Measurements from ENCODE around the gene SAA2.
"Not testable (repeated sequence)": the region's sequence is repeated elsewhere in the genome, so short reads cannot be mapped to it uniquely, and the experiment has no call there.

The SAA2 gene

GRCh38 chr11:18248561-18248960 is at the start of gene SAA2:
Gene SAA2, minus strand, starts transcription at chr11:18248668. Its CDS starts 657 bp downstream, at chr11:18248011.
- DNase-seq = no peak

DNA sequence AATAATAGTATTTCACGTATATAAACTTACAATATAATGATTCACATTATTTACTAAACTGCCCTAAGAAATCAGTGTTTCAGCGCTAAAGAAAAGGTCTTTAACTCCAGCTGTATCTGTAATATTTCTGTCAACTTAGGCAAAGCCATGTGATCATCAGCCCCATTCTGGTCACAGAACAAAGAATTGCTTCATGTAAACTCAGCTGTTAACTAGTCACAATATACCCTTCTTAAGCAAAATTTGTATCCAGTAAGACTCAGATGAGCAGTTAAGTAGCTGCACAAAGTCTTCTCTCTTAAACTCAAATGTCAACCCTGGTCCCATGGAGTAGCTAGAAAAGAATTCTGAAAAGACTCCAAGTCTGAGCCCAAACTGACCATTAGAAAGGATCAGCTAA is 46.8 kb upstream of the SAA2 start:
- DNase-seq = no peak

- DNase-seq = peak; percentile 60
These were observed 46.4 kb upstream of the SAA2 start for GRCh38 chr11:18294862-18295261.

DNA sequence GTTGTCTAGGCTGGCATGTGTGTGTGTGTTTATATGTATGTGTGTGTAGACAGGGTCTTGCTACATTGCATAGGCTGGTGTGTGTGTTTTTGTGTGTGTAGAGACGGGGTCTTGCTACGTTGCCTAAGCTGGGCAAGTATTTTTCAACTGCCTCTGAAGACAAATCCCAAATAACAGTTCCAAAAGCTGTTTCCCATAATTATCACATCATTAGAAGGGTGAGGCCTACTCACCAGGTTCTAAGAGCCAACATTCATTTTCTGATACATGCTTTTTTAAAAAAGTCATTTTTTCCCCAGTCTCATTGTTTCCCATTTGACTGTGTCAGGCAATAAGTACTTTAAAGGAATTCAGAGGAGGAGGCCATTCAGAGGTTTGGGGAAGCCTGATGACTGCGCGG is 40.4 kb upstream of the SAA2 start:
- no peak for DNase-seq

DNA sequence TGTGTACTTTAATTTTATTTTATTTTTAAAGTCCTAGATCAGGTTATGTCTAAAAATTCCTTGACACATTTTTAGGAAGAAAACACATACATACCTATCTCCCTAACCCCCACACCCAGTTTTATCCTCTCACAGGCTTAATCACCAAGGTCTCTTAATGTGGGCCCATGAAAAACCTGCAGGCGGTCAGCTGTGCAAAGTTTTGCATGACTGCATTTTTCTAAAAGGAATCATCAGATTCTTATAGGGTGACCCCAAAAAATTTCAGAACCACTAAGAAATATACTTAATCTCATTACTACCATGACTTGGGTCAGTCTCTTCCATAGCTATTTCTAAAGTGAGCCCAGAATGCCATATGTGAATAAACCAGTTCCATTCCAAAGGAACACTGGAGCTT is 37.4 kb upstream of the SAA2 start:
- DNase-seq = no peak

GRCh38 chr11:18282626-18283025 is 34.2 kb upstream of the SAA2 start:
- no peak for DNase-seq

DNA sequence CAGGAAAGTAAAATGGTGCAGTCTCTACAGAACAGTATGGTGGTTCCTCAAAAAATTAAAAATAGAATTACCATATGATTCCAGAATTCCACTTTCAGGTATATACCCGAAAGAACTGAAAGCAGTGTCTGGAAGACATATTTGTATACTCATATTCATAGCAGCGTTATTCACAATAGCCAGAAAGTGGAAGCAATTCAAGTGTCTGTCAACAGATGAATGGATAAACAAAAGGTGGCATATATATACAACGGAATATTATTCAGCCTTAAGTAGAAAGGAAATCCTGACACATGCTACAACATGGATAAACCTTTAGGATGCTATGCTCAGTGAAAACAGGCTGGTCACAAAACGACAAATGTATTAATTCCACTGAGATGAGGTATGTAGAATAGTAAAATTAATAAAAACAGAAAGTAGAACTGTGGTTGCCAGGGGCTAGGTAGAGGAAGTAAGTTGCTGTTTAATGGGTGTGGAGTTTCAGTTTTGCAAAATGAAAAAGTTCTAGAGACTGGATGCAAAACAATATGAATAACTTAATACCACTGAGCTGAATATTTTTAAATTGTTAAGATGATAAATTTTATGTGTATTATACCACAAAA is 32.1 kb upstream of the SAA2 start:
- DNase-seq = peak; percentile 26

DNA sequence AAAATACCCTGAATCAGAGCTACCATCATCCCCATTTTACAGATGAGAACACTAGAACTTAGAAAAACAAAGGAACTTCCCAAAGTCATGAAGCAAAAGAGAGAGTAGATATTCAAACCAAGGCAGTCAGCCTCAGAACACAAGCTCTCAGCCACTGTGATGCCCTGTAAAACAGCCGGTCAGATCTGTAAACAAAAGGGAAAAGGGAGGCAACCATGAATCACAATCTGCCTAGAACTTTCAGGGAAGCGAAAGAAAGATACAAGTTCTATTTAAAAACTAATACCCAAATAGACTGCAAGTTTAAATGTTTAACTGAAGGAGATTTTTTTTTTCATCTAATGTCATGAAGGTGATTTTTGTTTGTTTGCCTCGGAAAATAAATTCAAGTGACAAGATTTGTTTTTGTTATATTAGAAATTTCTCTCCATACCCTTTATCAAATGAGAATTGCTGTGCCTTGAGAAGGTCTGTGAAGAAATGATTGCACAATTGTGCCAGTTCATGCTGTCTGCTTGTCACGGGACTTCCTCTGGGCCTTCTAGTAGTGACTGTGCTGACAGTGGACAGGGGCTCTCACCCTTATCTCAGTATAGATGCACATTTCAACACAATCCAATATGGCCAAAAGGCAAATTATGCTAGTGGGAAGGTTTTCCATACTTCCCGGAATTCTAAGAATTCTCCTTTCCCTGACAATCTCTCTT is 29.2 kb upstream of the SAA2 start:
- DNase-seq = no peak

- no peak for DNase-seq
These were observed 22.7 kb upstream of the SAA2 start for GRCh38 chr11:18271206-18271605.

- DNase-seq = no peak
These were observed 21.6 kb upstream of the SAA2 start for GRCh38 chr11:18270102-18270501.

- DNase-seq = not testable (repeated sequence)
These were observed 20.8 kb upstream of the SAA2 start for GRCh38 chr11:18269252-18269651.

- DNase-seq = not testable (repeated sequence)
These were observed 19.1 kb upstream of the SAA2 start for GRCh38 chr11:18267335-18268133.

GRCh38 chr11:18265949-18266348 is 17.5 kb upstream of the SAA2 start, which contains the start of gene SAA1:
Gene SAA1, plus strand, starts transcription at chr11:18266264. Its CDS starts 624 bp downstream, at chr11:18266888.
- no peak for DNase-seq

GRCh38 chr11:18264677-18265555 is 16.4 kb upstream of the SAA2 start:
- no peak for DNase-seq

- peak; percentile 33 for DNase-seq
These were observed 15.6 kb upstream of the SAA2 start for GRCh38 chr11:18264035-18264434.

DNA sequence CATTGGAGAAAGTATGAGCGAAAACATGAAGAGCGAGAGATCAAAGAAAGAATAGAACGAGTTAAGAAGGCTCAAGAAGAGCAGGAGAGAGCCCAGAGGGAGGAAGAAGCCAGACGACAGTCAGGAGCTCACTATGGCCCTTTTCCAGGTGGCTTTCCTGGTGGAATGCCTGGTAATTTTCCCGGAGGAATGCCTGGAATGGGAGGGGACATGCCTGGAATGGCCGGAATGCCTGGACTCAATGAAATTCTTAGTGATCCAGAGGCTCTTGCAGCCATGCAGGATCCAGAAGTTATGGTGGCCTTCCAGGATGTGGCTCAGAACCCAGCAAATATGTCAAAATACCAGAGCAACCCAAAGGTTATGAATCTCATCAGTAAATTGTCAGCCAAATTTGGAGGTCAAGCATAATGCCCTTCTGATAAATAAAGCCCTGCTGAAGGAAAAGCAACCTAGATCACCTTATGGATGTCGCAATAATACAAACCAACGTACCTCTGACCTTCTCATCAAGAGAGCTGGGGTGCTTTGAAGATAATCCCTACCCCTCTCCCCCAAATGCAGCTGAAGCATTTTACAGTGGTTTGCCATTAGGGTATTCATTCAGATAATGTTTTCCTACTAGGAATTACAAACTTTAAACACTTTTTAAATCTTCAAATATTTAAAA is 14.3 kb upstream of the SAA2 start:
- not testable (repeated sequence) for DNase-seq

DNA sequence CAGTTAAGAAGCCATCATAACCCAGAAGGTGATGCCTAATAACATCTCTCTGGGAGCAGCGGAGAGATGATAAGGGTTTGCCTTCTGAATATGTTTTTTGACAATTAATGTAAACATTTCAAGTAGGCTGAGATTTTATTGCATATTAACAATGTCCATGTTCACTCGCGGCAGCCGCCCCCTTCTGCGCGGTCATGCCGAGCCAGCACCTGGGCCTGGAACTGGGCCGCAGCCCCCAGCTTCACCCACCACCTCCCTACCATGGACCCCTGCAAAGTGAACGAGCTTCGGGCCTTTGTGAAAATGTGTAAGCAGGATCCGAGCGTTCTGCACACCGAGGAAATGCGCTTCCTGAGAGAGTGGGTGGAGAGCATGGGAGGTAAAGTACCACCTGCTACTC is 13.3 kb upstream of the SAA2 start:
- no peak for DNase-seq

DNA sequence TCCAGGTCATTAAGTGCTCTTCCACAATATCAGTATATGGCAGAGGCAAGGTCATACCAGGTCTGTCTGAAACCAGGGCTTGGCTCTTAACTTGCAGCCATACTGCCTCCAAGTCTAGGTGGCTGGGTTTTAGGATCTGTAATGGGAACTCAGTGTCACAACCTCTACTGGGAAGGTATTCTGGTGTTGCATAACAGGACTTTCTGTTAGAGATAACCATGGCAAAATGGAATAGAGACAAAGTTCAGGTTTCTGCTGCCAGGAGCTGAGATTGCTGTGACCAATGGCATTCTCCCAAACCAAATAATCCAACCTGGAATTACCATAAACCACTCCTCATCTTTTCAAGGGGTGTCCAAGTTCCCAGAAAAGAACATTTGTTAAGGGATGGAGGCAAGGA is 10.8 kb upstream of the SAA2 start:
- no peak for DNase-seq

DNA sequence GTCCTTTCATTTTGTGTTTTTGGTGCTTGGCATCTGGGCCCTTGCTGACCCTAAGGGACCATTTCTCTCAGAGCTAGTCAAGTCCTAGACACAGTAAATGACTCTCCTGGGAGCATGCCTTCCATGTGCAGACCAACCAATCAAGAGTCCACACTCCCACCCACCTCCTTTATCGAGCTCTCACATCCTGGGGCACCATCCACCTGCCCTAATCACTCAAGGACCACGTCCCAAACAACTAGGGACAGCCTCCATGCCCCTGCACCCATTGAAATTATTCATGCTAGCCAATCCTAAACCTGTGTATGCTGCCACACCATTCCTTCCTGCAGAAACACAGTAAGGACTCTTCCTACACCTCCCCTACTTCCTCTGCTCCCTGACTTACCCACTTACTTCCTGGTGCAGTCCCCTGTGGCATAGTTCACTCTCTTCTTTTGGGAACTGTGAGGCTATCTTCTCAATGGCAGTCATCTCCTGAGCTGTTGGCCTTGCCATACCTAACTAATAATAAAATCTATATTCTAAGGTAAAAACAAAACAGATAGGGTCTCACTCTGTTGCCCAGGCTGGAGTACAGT is 6.4 kb upstream of the SAA2 start:
- no peak for DNase-seq

GRCh38 chr11:18253778-18254338 is 5.4 kb upstream of the SAA2 start:
- no peak for DNase-seq

DNA sequence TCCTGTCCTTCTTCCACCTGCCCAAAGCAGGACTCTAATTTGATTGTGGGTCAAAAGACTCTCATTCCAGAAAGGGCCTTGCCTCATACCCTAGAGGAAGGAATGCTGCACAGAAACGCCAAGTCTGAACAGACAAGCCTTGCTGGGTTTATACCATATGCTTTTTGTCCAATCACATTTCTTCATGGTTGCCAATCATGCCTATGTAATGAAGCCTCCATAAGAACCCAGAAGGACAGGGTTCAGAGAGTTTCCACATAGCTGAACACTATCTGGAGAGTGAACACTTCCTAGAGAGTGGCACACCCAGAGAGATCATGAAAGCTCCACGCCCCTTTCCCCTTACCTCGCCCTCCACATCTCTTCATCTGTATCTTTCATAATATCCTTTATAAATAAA is 4.8 kb upstream of the SAA2 start:
- DNase-seq = no peak

GRCh38 chr11:18247191-18247581 is 1.3 kb downstream of the SAA2 start:
- DNase-seq = not testable (repeated sequence)

Data from activated CD4-positive, alpha-beta T cell treated with anti-CD3 and anti-CD28 coated beads, Interleukin-2, Interleukin-6, amounts not matched to agents 100 ng/mL and 50 ng/mL, durations not matched to agents 16 hours and 8 hours (primary cell).